PC-9 (cell line): ENCODE measurements around the gene ZNF839. TPM values are rescaled to one million over a fixed set of nuclear protein-coding genes. Genes with fewer than 3 reads are reported as not detected.
"Not testable (repeated sequence)": the region's sequence is repeated elsewhere in the genome, so short reads cannot be mapped to it uniquely, and the experiment has no call there.

Experiments used
- BruUV-seq: library from RNA; stranded (reverse); fragments of 400-500 nt; replicated peaks from 2 replicates; lab custom pipeline; 2021; lab: Mats Ljungman, UMichigan
- CTCF ChIA-PET: fragments of 300-600 bp; sonication (Branson Sonifier 250); formaldehyde crosslinking; loops from one replicate; lab custom pipeline; 2022; ENCODE audit warnings: antibody characterized with exemption; lab: Charles Lee
- POLR2A ChIA-PET: fragments of 300-600 bp; sonication (Branson Sonifier 250); formaldehyde crosslinking; loops from one replicate; lab custom pipeline; 2022; ENCODE audit warnings: antibody characterized with exemption; ENCODE audit not compliant: unreplicated experiment; lab: Charles Lee
- DNase-seq, 2 experiments: peaks; one replicate each; pipeline versions ENCODE4 v3.0.0 to v3.0.0-alpha.2; 2015 to 2022; ENCODE audit warnings: mixed read lengths in 1 of 2
- H2AFZ ChIP-seq: fragments of 200-600 bp; sonication (generic); 2 replicates; pipeline ENCODE4 v1.8.1; 2017; ENCODE audit warnings: antibody characterized with exemption
- H3F3A ChIP-seq: fragments of 200-600 bp; sonication (generic); 2 replicates; pipeline ENCODE4 v1.8.1; 2017; ENCODE audit warnings: antibody characterized with exemption, mild to moderate bottlenecking, low read depth; ENCODE audit not compliant: insufficient read depth
- H3K27ac ChIP-seq: fragments of 200-600 bp; sonication (generic); 2 replicates; pipeline ENCODE4 v1.6.1; 2016; ENCODE audit warnings: mixed run types
- H3K27me3 ChIP-seq: fragments of 200-600 bp; sonication (generic); 2 replicates; pipeline ENCODE4 v1.6.1; 2016; ENCODE audit warnings: low read depth, mixed run types; ENCODE audit not compliant: insufficient read depth
- H3K36me3 ChIP-seq: fragments of 200-600 bp; sonication (generic); 2 replicates; pipeline ENCODE4 v1.6.1; 2016; ENCODE audit warnings: low read depth, mixed run types
- H3K4me1 ChIP-seq: fragments of 200-600 bp; sonication (generic); replicated peaks from 2 replicates; pipeline ENCODE4 v1.6.1; 2016; ENCODE audit warnings: mixed run types; ENCODE audit not compliant: insufficient read depth
- H3K4me2 ChIP-seq: fragments of 200-600 bp; sonication (generic); 2 replicates; pipeline ENCODE4 v1.6.1; 2017; ENCODE audit warnings: mixed run types
- H3K4me3 ChIP-seq: fragments of 200-600 bp; sonication (generic); 2 replicates; pipeline ENCODE4 v1.6.1; 2016; ENCODE audit warnings: mixed run types
- H3K79me2 ChIP-seq: fragments of 200-600 bp; sonication (generic); 2 replicates; pipeline ENCODE4 v1.6.1; 2017; ENCODE audit warnings: low read depth, mixed run types
- H3K9me2 ChIP-seq: fragments of 200-600 bp; sonication (generic); 2 replicates; pipeline ENCODE4 v1.8.1; 2017; ENCODE audit warnings: mild to moderate bottlenecking; ENCODE audit not compliant: insufficient read depth
- H3K9me3 ChIP-seq: fragments of 200-600 bp; sonication (generic); 2 replicates; pipeline ENCODE4 v1.8.1; 2016; ENCODE audit warnings: low read depth; ENCODE audit not compliant: insufficient read depth
- H4K20me1 ChIP-seq: fragments of 200-600 bp; sonication (generic); 2 replicates; pipeline ENCODE4 v1.8.1; 2017; ENCODE audit not compliant: insufficient read depth
- CTCF ChIP-seq: fragments of 200-600 bp; sonication (generic); conservative IDR thresholded peaks from 2 replicates; pipeline ENCODE4 v1.6.1; 2017; ENCODE audit warnings: mixed run types, antibody characterized with exemption, mild to moderate bottlenecking, moderate library complexity
- EZH2 ChIP-seq: fragments of 200-600 bp; sonication (generic); IDR thresholded peaks from 2 replicates; pipeline ENCODE4 v1.8.0; 2017; ENCODE audit warnings: antibody characterized with exemption, low read depth
- intact Hi-C: fragments of 100-400 bp; cut with micrococcal nuclease; formaldehyde crosslinking; loops from one replicate; pipeline ENCODE4 v1.10.0; 2022; ENCODE audit not compliant: unreplicated experiment
- total RNA-seq: library from RNA; stranded (reverse); gene quantifications from 2 replicates; pipeline ENCODE4 v1.2.3, GENCODE V29; 2021

ZNF839 gene
- total RNA-seq, 1 experiment from 2014 or later: 11.8 TPM

GRCh38 chr14:102297436-102298170 lies 21.9 kb upstream of the ZNF839 start:
- POLR2A ChIA-PET: no interaction called here
- Histone ChIP-seq H4K20me1 (no peaks in the 10 kb centered on the region), H3K36me3 (peaks cover 12% of the 10 kb centered on the region; the same call in 1 of the 2 replicates), H3F3A (peaks cover 29% of the 10 kb centered on the region; the same call in 1 of the 2 replicates), H3K4me3 (no peak overlapping the region), H3K9me3 (no peaks in the 10 kb centered on the region), H3K27ac (no peak overlapping the region), H3K79me2 (peaks cover 54% of the 10 kb centered on the region), H3K9me2 (no peaks in the 10 kb centered on the region), H3K4me2 (no peak overlapping the region), H3K4me1 (peaks cover 33% of the 10 kb centered on the region), H2AFZ (no peak overlapping the region), H3K27me3 (no peaks in the 10 kb centered on the region)
- no peak for DNase-seq
- CTCF ChIA-PET: interaction anchor here (0.6 kb wide), 1 partner anchor 16 kb away, joined by 4 read pairs; no protein-coding TSS in a partner anchor
- BruUV-seq: no TSS peak
- intact Hi-C loops: no loop called here
- TF ChIP-seq CTCF (no peak), EZH2 (no peak)

- H2AFZ ChIP-seq, CTCF ChIA-PET, H3K27ac ChIP-seq, H3K9me2 ChIP-seq, intact Hi-C loops, H3K9me3 ChIP-seq, POLR2A ChIA-PET, H3K4me3 ChIP-seq, H4K20me1 ChIP-seq, H3K27me3 ChIP-seq, BruUV-seq, H3K4me2 ChIP-seq: not testable (repeated sequence)
- H3K79me2 ChIP-seq: peaks cover 59% of the 10 kb centered on the region
- DNase-seq: peak in 1 of 2 experiments; percentile 54
- peaks cover 12% of the 10 kb centered on the region; the same call in 1 of the 2 replicates for H3K36me3 ChIP-seq
- peaks cover 29% of the 10 kb centered on the region; the same call in 1 of the 2 replicates for H3F3A ChIP-seq
- peaks cover 30% of the 10 kb centered on the region for H3K4me1 ChIP-seq
These were observed 21.1 kb upstream of the ZNF839 start for GRCh38 chr14:102298303-102299070.

- DNase-seq: no peak
- Histone ChIP-seq H2AFZ (no peak overlapping the region), H3K27ac (no peak overlapping the region), H3K4me3 (peak overlapping the region; percentile 83; the same call in 1 of the 2 replicates), H3K79me2 (peaks cover 55% of the 10 kb centered on the region), H3K9me2 (no peaks in the 10 kb centered on the region), H3K36me3 (peaks cover 3% of the 10 kb centered on the region; the same call in 1 of the 2 replicates), H3K27me3 (no peaks in the 10 kb centered on the region), H3K4me2 (peak overlapping the region; percentile 83), H4K20me1 (no peaks in the 10 kb centered on the region), H3K9me3 (no peaks in the 10 kb centered on the region), H3K4me1 (peaks cover 11% of the 10 kb centered on the region), H3F3A (no peaks in the 10 kb centered on the region)
- BruUV-seq: TSS peak; percentile 25
- POLR2A ChIA-PET: interaction anchor here (0.6 kb wide), 1 partner anchor 219 kb away, joined by 6 read pairs; no protein-coding TSS in a partner anchor
- TF ChIP-seq CTCF (no peak), EZH2 (no peak)
- CTCF ChIA-PET: no interaction called here
- intact Hi-C loops: no loop called here
These were observed 15.9 kb upstream of the ZNF839 start for GRCh38 chr14:102303664-102304063.
